ENCODE measurements around the gene ANTKMT. TPM values are rescaled to one million over a fixed set of nuclear protein-coding genes. Genes with fewer than 3 reads are reported as not detected.
A peak's percentile ranks its signal among the peaks of the same experiment; 100 is the strongest.

The ANTKMT gene
- total and polyA plus RNA-seq, 10 donors: 28.6 to 77.2 (median 38.7) TPM

GRCh38 chr16:714558-715476 is 6.1 kb upstream of the ANTKMT start, which contains the start of gene METRN:
Gene METRN (plus strand): TSS chr16:715118. CDS start chr16:715290, 172 bp downstream.
- 5 to 71% (median 10%) methylated on average over 4 to 108 of the region's 108 CpGs for WGBS, 5 donors
- intact Hi-C loops (cut with DNase I; ENCODE audit: low total_unique reads): loop anchor here (5.0 kb wide), 1 partner anchor 72 kb away; the partner anchor contains the start of genes CHTF18 and RPUSD1

GRCh38 chr16:715477-716199 is 5.3 kb upstream of the ANTKMT start:
- intact Hi-C loops (cut with DNase I; ENCODE audit: low total_unique reads): no loop called here
- no peak for DNase-seq
- H3K27me3 ChIP-seq (replicated peaks in 1 of 7): peaks cover 3 to 73% (median 22%) of the 10 kb centered on the region in 7 donors

More at GRCh38 chr16:714558-715476, 6.1 kb upstream of the ANTKMT start, which contains the start of gene METRN:
- peak; percentile 95 for DNase-seq
- Histone ChIP-seq H3K9me3 (no peaks in the 10 kb centered on the region), H3K4me1 (peaks cover 9 to 67% (median 39%) of the 10 kb centered on the region in 6 donors), H3K36me3 (peaks cover 0 to 5% (median 0%) of the 10 kb centered on the region in 6 donors), H3K4me3 (peak within 1 kb of the TSS; percentile 67 to 93 (median 71)), H3K27me3 (replicated peaks in 1 of 7) (peaks cover 8 to 81% (median 29%) of the 10 kb centered on the region in 7 donors), H3K27ac (peak within 1 kb of the TSS in 3 of 8 donors; percentile 32 to 59 (median 55))
- TF ChIP-seq POLR2AphosphoS5 (IDR thresholded peaks at IDR 0.05): peak; percentile 4 to 54 (median 45)
- no peak for TF ChIP-seq POLR2A (IDR thresholded peaks at IDR 0.05)
- TF ChIP-seq CTCF (IDR thresholded peaks at IDR 0.05 in 8 of 11, conservative IDR thresholded peaks at IDR 0.05 in 3 of 11): peak in 1 of 11 experiments; percentile 6

GRCh38 chr16:716200-716568 is 4.8 kb upstream of the ANTKMT start:
- H3K9me3 ChIP-seq: no peaks in the 10 kb centered on the region
- intact Hi-C loops (cut with DNase I; ENCODE audit: low total_unique reads): no loop called here
- peaks cover 0 to 67% (median 16%) of the 10 kb centered on the region in 7 donors for H3K27me3 ChIP-seq (replicated peaks in 1 of 7)
- DNase-seq: no peak
- H3K27ac ChIP-seq: no peak overlapping the region
- peak overlapping the region in 7 of 8 donors; percentile 67 to 93 (median 72) for H3K4me3 ChIP-seq
- H3K4me1 ChIP-seq: peaks cover 14 to 76% (median 50%) of the 10 kb centered on the region in 6 donors
- peaks cover 0 to 5% (median 0%) of the 10 kb centered on the region in 6 donors for H3K36me3 ChIP-seq
- TF ChIP-seq CTCF (IDR thresholded peaks at IDR 0.05 in 8 of 11, conservative IDR thresholded peaks at IDR 0.05 in 3 of 11): no peak
- TF ChIP-seq POLR2A (IDR thresholded peaks at IDR 0.05): no peak
- TF ChIP-seq POLR2AphosphoS5 (IDR thresholded peaks at IDR 0.05): no peak
- 28 to 63% (median 32%) methylated on average over 8 to 12 of the region's 12 CpGs for WGBS, 5 donors

More at GRCh38 chr16:715477-716199, 5.3 kb upstream of the ANTKMT start:
- 3 to 6% (median 4%) methylated on average over 15 to 74 of the region's 74 CpGs for WGBS, 5 donors
- peaks cover 0 to 5% (median 0%) of the 10 kb centered on the region in 6 donors for H3K36me3 ChIP-seq
- peak overlapping the region in 3 of 8 donors; percentile 32 to 59 (median 55) for H3K27ac ChIP-seq
- TF ChIP-seq POLR2A (IDR thresholded peaks at IDR 0.05): no peak
- TF ChIP-seq CTCF (IDR thresholded peaks at IDR 0.05 in 8 of 11, conservative IDR thresholded peaks at IDR 0.05 in 3 of 11): peak in 2 of 11 experiments; percentile 13 to 32
- peak in 1 of 3 donors; percentile 5 for TF ChIP-seq POLR2AphosphoS5 (IDR thresholded peaks at IDR 0.05)
- H3K9me3 ChIP-seq: no peaks in the 10 kb centered on the region
- H3K4me3 ChIP-seq: peak overlapping the region; percentile 67 to 93 (median 71)
- H3K4me1 ChIP-seq: peaks cover 14 to 76% (median 47%) of the 10 kb centered on the region in 6 donors
